T follicular helper cell (primary cell): ENCODE measurements around the gene OR4C6.

ENCODE experiments used
- DNase-seq: peaks from one replicate; pipeline ENCODE4 v3.0.0-alpha.2; 2020; ENCODE audit warnings: low read depth
- total RNA-seq, 2 experiments: gene quantifications; one replicate each; lab custom pipeline; 2026; lab: John Stamatoyannopoulos, UW

The OR4C6 gene
- total RNA-seq = 0 reads per million in 2 experiments

GRCh38 chr11:55661901-55662300 is at the start of gene OR4C6:
Gene OR4C6, plus strand, starts transcription at chr11:55662201. Its CDS starts 2,966 bp downstream, at chr11:55665167.
- no peak for DNase-seq

- DNase-seq = no peak
These were observed 37.5 kb upstream of the OR4C6 start for GRCh38 chr11:55624531-55624930.

GRCh38 chr11:55634813-55635212 is 27.2 kb upstream of the OR4C6 start, which contains the start of gene OR4P4:
Gene OR4P4, plus strand, starts transcription at chr11:55635113.
- no peak for DNase-seq

- no peak for DNase-seq
These were observed 14.0 kb upstream of the OR4C6 start, which contains the start of gene OR4S2 for GRCh38 chr11:55648027-55648426. Gene OR4S2, plus strand, starts transcription at chr11:55648327. Its CDS starts 2,577 bp downstream, at chr11:55650904.

GRCh38 chr11:55652560-55652959 is 9.4 kb upstream of the OR4C6 start:
- DNase-seq = no peak

GRCh38 chr11:55655096-55655495 is 6.9 kb upstream of the OR4C6 start:
- DNase-seq = no peak

- no peak for DNase-seq
These were observed 3.9 kb upstream of the OR4C6 start for GRCh38 chr11:55658031-55658573.

- DNase-seq = no peak
These were observed 3.4 kb upstream of the OR4C6 start for GRCh38 chr11:55658608-55659007.

- DNase-seq = no peak
These were observed 7.4 kb downstream of the OR4C6 start for GRCh38 chr11:55669376-55669775.

GRCh38 chr11:55673860-55674259 is 11.9 kb downstream of the OR4C6 start:
- DNase-seq = no peak

GRCh38 chr11:55697817-55698216 is 35.8 kb downstream of the OR4C6 start:
- DNase-seq = no peak

- DNase-seq = no peak
These were observed 39.4 kb downstream of the OR4C6 start for GRCh38 chr11:55701429-55701828.

- no peak for DNase-seq
These were observed 45.0 kb downstream of the OR4C6 start for GRCh38 chr11:55707029-55707428.

GRCh38 chr11:55714982-55715888 is 53.2 kb downstream of the OR4C6 start:
- DNase-seq = no peak
